OCI-LY1 (cell line): ENCODE results near the gene CEP128.

Source experiments
- EZH2 ChIP-seq: fragments of 200-600 bp; sonication (generic), shearing (Covaris generic); IDR thresholded peaks from 2 replicates; pipeline ENCODE4 v1.8.0; 2017; ENCODE audit warnings: borderline replicate concordance, mixed run types, mild to moderate bottlenecking, antibody characterized with exemption, low read length, moderate library complexity, mixed read lengths
- TF ChIP-seq, protein P1 (sequence below): fragments of 200-600 bp; sonication (generic), shearing (Covaris generic); IDR thresholded peaks from 2 replicates; pipeline ENCODE4 v1.5.1; 2017; ENCODE audit warnings: mild to moderate bottlenecking, antibody characterized with exemption, low read length, moderate library complexity, mixed read lengths

DNA sequence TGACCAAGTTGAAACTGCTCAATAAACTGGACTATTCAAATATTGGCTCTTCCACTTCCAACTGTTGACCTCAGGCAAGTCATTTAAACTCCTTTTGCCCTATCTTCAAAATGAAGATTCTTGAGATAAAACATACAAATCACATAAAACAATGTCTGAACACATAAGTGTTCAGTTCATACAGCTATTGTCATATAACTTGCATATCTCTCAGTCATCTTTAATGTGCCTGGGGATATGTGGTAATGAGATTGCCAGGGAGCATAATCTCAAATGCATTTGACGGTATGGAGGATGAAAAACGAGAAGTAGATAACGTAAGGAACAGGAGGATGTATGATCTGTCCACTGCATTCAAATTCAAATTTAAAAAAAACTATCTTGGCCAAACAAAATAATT is 493.3 kb downstream of the CEP128 start:
- TF ChIP-seq, protein P1, sequence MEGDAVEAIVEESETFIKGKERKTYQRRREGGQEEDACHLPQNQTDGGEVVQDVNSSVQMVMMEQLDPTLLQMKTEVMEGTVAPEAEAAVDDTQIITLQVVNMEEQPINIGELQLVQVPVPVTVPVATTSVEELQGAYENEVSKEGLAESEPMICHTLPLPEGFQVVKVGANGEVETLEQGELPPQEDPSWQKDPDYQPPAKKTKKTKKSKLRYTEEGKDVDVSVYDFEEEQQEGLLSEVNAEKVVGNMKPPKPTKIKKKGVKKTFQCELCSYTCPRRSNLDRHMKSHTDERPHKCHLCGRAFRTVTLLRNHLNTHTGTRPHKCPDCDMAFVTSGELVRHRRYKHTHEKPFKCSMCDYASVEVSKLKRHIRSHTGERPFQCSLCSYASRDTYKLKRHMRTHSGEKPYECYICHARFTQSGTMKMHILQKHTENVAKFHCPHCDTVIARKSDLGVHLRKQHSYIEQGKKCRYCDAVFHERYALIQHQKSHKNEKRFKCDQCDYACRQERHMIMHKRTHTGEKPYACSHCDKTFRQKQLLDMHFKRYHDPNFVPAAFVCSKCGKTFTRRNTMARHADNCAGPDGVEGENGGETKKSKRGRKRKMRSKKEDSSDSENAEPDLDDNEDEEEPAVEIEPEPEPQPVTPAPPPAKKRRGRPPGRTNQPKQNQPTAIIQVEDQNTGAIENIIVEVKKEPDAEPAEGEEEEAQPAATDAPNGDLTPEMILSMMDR = no peak
- TF ChIP-seq EZH2 = no peak
